Measurements from ENCODE around the gene SCAF1. TPM values are rescaled to one million over a fixed set of nuclear protein-coding genes. Genes with fewer than 3 reads are reported as not detected.
A peak's percentile ranks its signal among the peaks of the same experiment; 100 is the strongest.

Gene SCAF1
- total and polyA plus RNA-seq, 2 of the 13 experiments (the other 11 are each of a cell fraction or from before 2014, with no cell fraction given): 3.3 to 6.1 TPM

GRCh38 chr19:49641688-49642491 is at the start of gene SCAF1 (continued):
- peak; percentile 47 for TF ChIP-seq RBM39 (IDR thresholded peaks at IDR 0.05; ENCODE audit: low read depth, low read length, poor library complexity, severe bottlenecking)
- peak; percentile 81 for TF ChIP-seq MIXL1 (CRISPR knock-in tag; IDR thresholded peaks at IDR 0.05)
- TF ChIP-seq HNRNPLL (IDR thresholded peaks at IDR 0.05; ENCODE audit: low read depth, low read length, poor library complexity, severe bottlenecking): peak; percentile 85
- no peak for TF ChIP-seq TCF7 (IDR thresholded peaks at IDR 0.05; ENCODE audit: low read depth)
- TF ChIP-seq ZKSCAN5 (CRISPR knock-in tag; IDR thresholded peaks at IDR 0.05): no peak
- TF ChIP-seq ZFX (CRISPR knock-in tag; IDR thresholded peaks at IDR 0.05; ENCODE audit: low read depth): peak; percentile 77
- TF ChIP-seq ZSCAN30 (CRISPR knock-in tag; IDR thresholded peaks at IDR 0.05): no peak
- no peak for TF ChIP-seq TAF15 (IDR thresholded peaks at IDR 0.05; ENCODE audit: low read depth, low read length, poor library complexity, severe bottlenecking)
- no peak; the same call in 1 of the 2 replicates for TF ChIP-seq ZNF567 (CRISPR knock-in tag; IDR thresholded peaks at IDR 0.05; ENCODE audit: borderline replicate concordance)
- TF ChIP-seq CENPX (CRISPR knock-in tag; IDR thresholded peaks at IDR 0.05): no peak
- no peak for TF ChIP-seq ZZZ3 (CRISPR knock-in tag; IDR thresholded peaks at IDR 0.05; ENCODE audit: borderline replicate concordance)
- TF ChIP-seq PRMT3 (CRISPR knock-in tag; IDR thresholded peaks at IDR 0.05; ENCODE audit: borderline replicate concordance, low read depth): no peak
- TF ChIP-seq FOXO1 (CRISPR knock-in tag; IDR thresholded peaks at IDR 0.05): no peak
- no peak for TF ChIP-seq CHCHD3 (CRISPR knock-in tag; IDR thresholded peaks at IDR 0.05)
- no peak; the same call in 1 of the 2 replicates for TF ChIP-seq ZNF556 (CRISPR knock-in tag; IDR thresholded peaks at IDR 0.05; ENCODE audit: borderline replicate concordance)
- no peak; the same call in 1 of the 2 replicates for TF ChIP-seq ZBTB26 (CRISPR knock-in tag; IDR thresholded peaks at IDR 0.05; ENCODE audit: borderline replicate concordance)
- no peak for TF ChIP-seq ZNF749 (CRISPR knock-in tag; IDR thresholded peaks at IDR 0.05; ENCODE audit: borderline replicate concordance)
- no peak for TF ChIP-seq ZNF274 (CRISPR knock-in tag; IDR thresholded peaks at IDR 0.05)
- TF ChIP-seq ARNT (IDR thresholded peaks at IDR 0.05): no peak
- peak; percentile 66; the same call in 1 of the 2 replicates for TF ChIP-seq PCBP1 (IDR thresholded peaks at IDR 0.05; ENCODE audit: borderline replicate concordance, low read depth, low read length)
- no peak for TF ChIP-seq KDM6A (CRISPR knock-in tag; IDR thresholded peaks at IDR 0.05; ENCODE audit: low read depth)
- TF ChIP-seq ZNF503 (CRISPR knock-in tag; IDR thresholded peaks at IDR 0.05): no peak; the same call in 1 of the 2 replicates
- peak in 1 of 2 experiments; percentile 65; a peak in 2 of 4 replicates for TF ChIP-seq HMGXB4 (CRISPR knock-in tag; IDR thresholded peaks at IDR 0.05; ENCODE audit: borderline replicate concordance in 1 of 2, low read depth in 1 of 2)
- TF ChIP-seq ATF4 (CRISPR knock-in tag; IDR thresholded peaks at IDR 0.05): peak in 1 of 2 experiments; percentile 72; a peak in 2 of 4 replicates

Measured in HepG2 (cell line).